ENCODE data around the gene DAB2. TPM values are rescaled to one million over a fixed set of nuclear protein-coding genes. Genes with fewer than 3 reads are reported as not detected.

Gene DAB2
- total RNA-seq, 1 donor from 2014 or later: 13.2 TPM

DNA sequence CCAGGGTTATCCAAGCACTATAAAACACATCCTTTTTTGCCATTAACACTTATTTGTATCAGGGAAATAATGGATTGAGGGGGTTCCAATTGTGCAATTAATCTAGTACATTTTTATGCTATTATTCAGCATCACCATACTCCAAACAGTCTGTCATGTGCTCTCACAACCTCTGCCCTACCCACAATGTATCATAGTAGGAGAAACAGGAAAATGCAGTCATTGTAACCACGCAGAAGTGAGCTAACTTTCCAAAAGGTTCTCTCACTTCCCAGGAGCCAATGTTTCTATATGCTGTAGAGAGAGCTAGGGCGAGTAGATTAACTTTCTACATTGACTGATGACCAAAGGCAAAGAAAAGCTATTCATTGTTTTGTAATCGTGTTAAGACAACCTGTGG, 29.8 kb downstream of the DAB2 start:
- no peak overlapping the region for H3K4me3 ChIP-seq (ENCODE audit: low read depth, low read length)
- TF ChIP-seq, protein P1, sequence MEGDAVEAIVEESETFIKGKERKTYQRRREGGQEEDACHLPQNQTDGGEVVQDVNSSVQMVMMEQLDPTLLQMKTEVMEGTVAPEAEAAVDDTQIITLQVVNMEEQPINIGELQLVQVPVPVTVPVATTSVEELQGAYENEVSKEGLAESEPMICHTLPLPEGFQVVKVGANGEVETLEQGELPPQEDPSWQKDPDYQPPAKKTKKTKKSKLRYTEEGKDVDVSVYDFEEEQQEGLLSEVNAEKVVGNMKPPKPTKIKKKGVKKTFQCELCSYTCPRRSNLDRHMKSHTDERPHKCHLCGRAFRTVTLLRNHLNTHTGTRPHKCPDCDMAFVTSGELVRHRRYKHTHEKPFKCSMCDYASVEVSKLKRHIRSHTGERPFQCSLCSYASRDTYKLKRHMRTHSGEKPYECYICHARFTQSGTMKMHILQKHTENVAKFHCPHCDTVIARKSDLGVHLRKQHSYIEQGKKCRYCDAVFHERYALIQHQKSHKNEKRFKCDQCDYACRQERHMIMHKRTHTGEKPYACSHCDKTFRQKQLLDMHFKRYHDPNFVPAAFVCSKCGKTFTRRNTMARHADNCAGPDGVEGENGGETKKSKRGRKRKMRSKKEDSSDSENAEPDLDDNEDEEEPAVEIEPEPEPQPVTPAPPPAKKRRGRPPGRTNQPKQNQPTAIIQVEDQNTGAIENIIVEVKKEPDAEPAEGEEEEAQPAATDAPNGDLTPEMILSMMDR (conservative IDR thresholded peaks at IDR 0.05; ENCODE audit: low read depth, low read length): no peak
- DNase-seq (ENCODE audit: low read depth): no peak

GRCh38 chr5:39390945-39391344, 33.8 kb downstream of the DAB2 start:
- H3K4me3 ChIP-seq (ENCODE audit: low read depth, low read length): no peak overlapping the region
- TF ChIP-seq, protein P1 (conservative IDR thresholded peaks at IDR 0.05; ENCODE audit: low read depth, low read length): no peak
- DNase-seq (ENCODE audit: low read depth): no peak

DNA sequence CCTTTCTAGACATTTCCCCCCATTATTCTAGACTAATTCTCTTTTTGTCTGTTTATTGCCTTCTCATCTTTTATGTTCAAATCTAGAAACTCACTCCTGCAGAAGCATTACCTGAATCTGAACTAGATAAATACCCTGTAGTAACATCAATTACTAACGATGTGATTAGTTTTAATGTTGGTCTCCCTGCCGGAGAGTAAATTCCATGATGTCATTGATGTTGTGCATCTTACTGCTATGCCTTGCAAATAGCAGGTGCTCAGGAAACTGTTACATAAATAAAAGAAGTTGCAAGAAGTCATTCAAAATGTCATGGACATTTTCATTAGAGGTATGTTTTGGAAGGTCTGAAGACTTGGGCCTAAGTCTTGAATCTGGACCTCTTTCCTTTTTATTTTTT, 37.5 kb downstream of the DAB2 start:
- TF ChIP-seq, protein P1 (conservative IDR thresholded peaks at IDR 0.05; ENCODE audit: low read depth, low read length): no peak
- no peak overlapping the region for H3K4me3 ChIP-seq (ENCODE audit: low read depth, low read length)
- DNase-seq (ENCODE audit: low read depth): no peak

- TF ChIP-seq, protein P1 (conservative IDR thresholded peaks at IDR 0.05; ENCODE audit: low read depth, low read length): no peak
- no peak overlapping the region for H3K4me3 ChIP-seq (ENCODE audit: low read depth, low read length)
- DNase-seq (ENCODE audit: low read depth): no peak
These were observed 40.5 kb downstream of the DAB2 start for GRCh38 chr5:39384271-39384670.

GRCh38 chr5:39381376-39381775, 43.4 kb downstream of the DAB2 start:
- TF ChIP-seq, protein P1 (conservative IDR thresholded peaks at IDR 0.05; ENCODE audit: low read depth, low read length): no peak
- DNase-seq (ENCODE audit: low read depth): no peak

GRCh38 chr5:39379693-39380092, 45.1 kb downstream of the DAB2 start:
- TF ChIP-seq, protein P1 (conservative IDR thresholded peaks at IDR 0.05; ENCODE audit: low read depth, low read length): no peak

More at GRCh38 chr5:39381376-39381775, 43.4 kb downstream of the DAB2 start:
- no peak overlapping the region for H3K4me3 ChIP-seq (ENCODE audit: low read depth, low read length)

GRCh38 chr5:39377613-39378012, 47.2 kb downstream of the DAB2 start:
- no peak for DNase-seq (ENCODE audit: low read depth)
- H3K4me3 ChIP-seq (ENCODE audit: low read depth, low read length): no peak overlapping the region
- TF ChIP-seq, protein P1 (conservative IDR thresholded peaks at IDR 0.05; ENCODE audit: low read depth, low read length): no peak

More at GRCh38 chr5:39379693-39380092, 45.1 kb downstream of the DAB2 start:
- H3K4me3 ChIP-seq (ENCODE audit: low read depth, low read length): no peak overlapping the region
- DNase-seq (ENCODE audit: low read depth): no peak
